HG03469 (cell line): ENCODE measurements around the gene HCFC2.

Experiments
- ATAC-seq: cut with Tn5 transposase; IDR thresholded peaks from one replicate; pipeline ENCODE4 v1.9.1; 2021; ENCODE audit warnings: mild to moderate bottlenecking, moderate library complexity, moderate number of reproducible peaks; ENCODE audit not compliant: unreplicated experiment

The HCFC2 gene

GRCh38 chr12:104152685-104153241, 88.4 kb downstream of the HCFC2 start:
- no peak for ATAC-seq

GRCh38 chr12:104154286-104154685, 90.0 kb downstream of the HCFC2 start:
- ATAC-seq: no peak

GRCh38 chr12:104154806-104155205, 90.5 kb downstream of the HCFC2 start:
- ATAC-seq: no peak
